CD14-positive monocyte (primary cell): ENCODE measurements around the gene ATP1B3. TPM values are rescaled to one million over a fixed set of nuclear protein-coding genes. Genes with fewer than 3 reads are reported as not detected.

Source experiments
- DNase-seq, 3 donors: peaks; one replicate each; pipeline ENCODE4 v3.0.0-alpha.2; 2011 to 2022
- H2AFZ ChIP-seq: 2 replicates; pipeline ENCODE4 v1.6.0; 2012; ENCODE audit warnings: mild to moderate bottlenecking, low read depth, low read length, inconsistent platforms; ENCODE audit not compliant: insufficient read depth, poor library complexity, severe bottlenecking
- H3K27ac ChIP-seq, 2 donors: 1 replicate in 1 of 2; 2 replicates in 1 of 2; pipeline ENCODE4 v1.5.1; 2012 to 2013; ENCODE audit warnings: low read length in 2 of 2, control low read depth in 1 of 2, inconsistent platforms in 1 of 2, low read depth in 1 of 2, mild to moderate bottlenecking in 1 of 2
- H3K27me3 ChIP-seq, 2 donors: one replicate each; pipeline versions ENCODE4 v1.6.0 to v1.6.1; 2011 to 2013; ENCODE audit warnings: low read length in 2 of 2; ENCODE audit not compliant: control insufficient read depth in 2 of 2, insufficient read depth in 2 of 2
- H3K36me3 ChIP-seq, 2 donors: replicated peaks in 1 of 2; 1 replicate in 1 of 2; 2 replicates in 1 of 2; pipeline versions ENCODE4 v1.5.1 to v1.6.1; 2012 to 2013; ENCODE audit warnings: low read length in 2 of 2, control low read depth in 1 of 2, inconsistent platforms in 1 of 2, mild to moderate bottlenecking in 1 of 2; ENCODE audit not compliant: insufficient read depth in 2 of 2, control insufficient read depth in 1 of 2
- H3K4me1 ChIP-seq, 2 donors: 1 replicate in 1 of 2; 2 replicates in 1 of 2; pipeline versions ENCODE4 v1.5.1 to v1.6.1; 2012 to 2013; ENCODE audit warnings: low read length in 2 of 2, control low read depth in 1 of 2, inconsistent platforms in 1 of 2, mild to moderate bottlenecking in 1 of 2, moderate library complexity in 1 of 2; ENCODE audit not compliant: insufficient read depth in 2 of 2, control insufficient read depth in 1 of 2
- H3K4me2 ChIP-seq: replicated peaks from 2 replicates; pipeline ENCODE3; 2012; ENCODE audit warnings: low read length, moderate library complexity, mild to moderate bottlenecking; ENCODE audit not compliant: poor library complexity, severe bottlenecking; ENCODE audit errors: extremely low read depth
- H3K4me3 ChIP-seq, 3 experiments: fragments of 200-600 bp in 1 of 3; sonication (generic) in 1 of 3; replicated peaks in 1 of 3; 1 replicate in 2 of 3; 2 replicates in 1 of 3; pipeline ENCODE4 v1.5.1; 2011 to 2013; ENCODE audit warnings: low read length in 3 of 3, mild to moderate bottlenecking in 3 of 3, control low read depth in 2 of 3, low read depth in 2 of 3, inconsistent platforms in 1 of 3, moderate library complexity in 1 of 3
- H3K79me2 ChIP-seq: 2 replicates; pipeline ENCODE4 v1.6.0; 2012; ENCODE audit warnings: mild to moderate bottlenecking, control low read depth, inconsistent platforms, low read length, moderate library complexity; ENCODE audit not compliant: insufficient read depth
- H3K9ac ChIP-seq: 2 replicates; pipeline ENCODE4 v1.6.0; 2017; ENCODE audit warnings: low read length, mild to moderate bottlenecking; ENCODE audit not compliant: insufficient read depth, poor library complexity, severe bottlenecking
- H3K9me3 ChIP-seq, 2 donors: replicated peaks in 1 of 2; 1 replicate in 1 of 2; 2 replicates in 1 of 2; pipeline versions ENCODE4 v1.5.1 to v1.6.1; 2012 to 2013; ENCODE audit warnings: low read length in 2 of 2, control low read depth in 1 of 2; ENCODE audit not compliant: control insufficient read depth in 1 of 2, insufficient read depth in 1 of 2
- H4K20me1 ChIP-seq: 2 replicates; pipeline ENCODE4 v1.6.0; 2012; ENCODE audit warnings: mild to moderate bottlenecking, low read length, control low read depth, moderate library complexity; ENCODE audit not compliant: insufficient read depth
- H3K27ac Mint-ChIP-seq, 7 donors: one replicate each; pipeline ENCODE4 v1.8.0; 2020; ENCODE audit warnings: mild to moderate bottlenecking in 7 of 7, mixed read lengths in 7 of 7, moderate library complexity in 6 of 7, inconsistent platforms in 2 of 7
- H3K27me3 Mint-ChIP-seq, 3 donors: one replicate each; pipeline ENCODE4 v1.8.0; 2021 to 2022; ENCODE audit warnings: low read depth in 3 of 3, mild to moderate bottlenecking in 3 of 3, mixed read lengths in 3 of 3, moderate library complexity in 3 of 3, inconsistent platforms in 1 of 3
- H3K36me3 Mint-ChIP-seq, 2 donors: one replicate each; pipeline ENCODE4 v1.8.0; 2020; ENCODE audit warnings: mixed read lengths in 2 of 2, inconsistent platforms in 1 of 2, mild to moderate bottlenecking in 1 of 2
- H3K4me1 Mint-ChIP-seq: one replicate; pipeline ENCODE4 v1.8.0; 2020; ENCODE audit warnings: mild to moderate bottlenecking, mixed read lengths
- H3K4me3 Mint-ChIP-seq, 2 donors: one replicate each; pipeline ENCODE4 v1.8.0; 2020; ENCODE audit warnings: mild to moderate bottlenecking in 2 of 2, mixed read lengths in 2 of 2, moderate library complexity in 1 of 2
- H3K9me3 Mint-ChIP-seq, 7 donors: one replicate each; pipeline ENCODE4 v1.8.0; 2020 to 2022; ENCODE audit warnings: mixed read lengths in 7 of 7, mild to moderate bottlenecking in 6 of 7, moderate library complexity in 6 of 7, inconsistent platforms in 2 of 7
- CTCF ChIP-seq: fragments of 200-600 bp; IDR thresholded peaks from one replicate; pipeline ENCODE4 v1.8.0; 2022; ENCODE audit warnings: antibody characterized with exemption, mild to moderate bottlenecking
- WGBS: methylation state at CpG from one replicate; pipeline ENCODE4 v1.1.5; 2013; ENCODE audit warnings: missing lambda C conversion rate; ENCODE audit not compliant: insufficient coverage; 5-methylcytosine and 5-hydroxymethylcytosine counted together
- intact Hi-C, 2 donors: fragments of 100-400 bp; cut with micrococcal nuclease; formaldehyde crosslinking; loops; one replicate each; pipeline versions ENCODE4 v1.15.0 to v1.15.1; 2023
- polyA plus RNA-seq, 3 donors: library from polyadenylated mRNA; depleted of rRNA in 1 of 3; unstranded in 2 of 3; stranded (reverse) in 1 of 3; fragments of 300-500 nt in 2 of 3; fragments of >200 nt in 1 of 3; fragmentation: Illumina TruSeq in 2 of 3; gene quantifications; 1 replicate in 2 of 3; 2 replicates in 1 of 3; pipeline ENCODE4 v1.2.3, GENCODE V29; 2012 to 2021

The ATP1B3 gene
- polyA plus RNA-seq, 3 donors: 90.6 to 208 (median 177) TPM

- Mint-ChIP-seq H3K9me3 (peaks cover 0 to 7% (median 0%) of the 10 kb centered on the region in 7 donors), H3K36me3 (no peaks in the 10 kb centered on the region), H3K27ac (no peak overlapping the region), H3K4me1 (peaks cover 18% of the 10 kb centered on the region), H3K27me3 (peaks cover 0 to 8% (median 2%) of the 10 kb centered on the region in 3 donors), H3K4me3 (no peak overlapping the region)
- no peak for TF ChIP-seq CTCF
- DNase-seq: no peak
- H3K27ac ChIP-seq: no peak overlapping the region
- peaks cover 7 to 14% of the 10 kb centered on the region in 2 donors for H3K4me1 ChIP-seq
- H3K4me2 ChIP-seq: no peak overlapping the region
- no peaks in the 10 kb centered on the region for H3K27me3 ChIP-seq
- no peak overlapping the region for H3K9ac ChIP-seq
- WGBS: 96% methylated on average over 15 of the region's 20 CpGs
- H2AFZ ChIP-seq: no peak overlapping the region
- no peaks in the 10 kb centered on the region for H3K36me3 ChIP-seq
- no peaks in the 10 kb centered on the region for H3K79me2 ChIP-seq
- H4K20me1 ChIP-seq: no peaks in the 10 kb centered on the region
- H3K4me3 ChIP-seq: no peak overlapping the region
- intact Hi-C loops: loop anchor here in 1 of 2 donors (2.0 kb wide), 1 partner anchor 47 kb away; no protein-coding TSS in a partner anchor
- H3K9me3 ChIP-seq: no peaks in the 10 kb centered on the region
These were observed 61.6 kb downstream of the ATP1B3 start for GRCh38 chr3:141938011-141938500.

GRCh38 chr3:141939759-141940158 is 63.3 kb downstream of the ATP1B3 start:
- no peaks in the 10 kb centered on the region for H3K9me3 ChIP-seq
- no peak for TF ChIP-seq CTCF
- Mint-ChIP-seq H3K27me3 (peaks cover 0 to 5% (median 3%) of the 10 kb centered on the region in 3 donors), H3K36me3 (no peaks in the 10 kb centered on the region), H3K27ac (no peak overlapping the region), H3K9me3 (peaks cover 0 to 7% (median 0%) of the 10 kb centered on the region in 7 donors), H3K4me1 (peaks cover 18% of the 10 kb centered on the region), H3K4me3 (no peak overlapping the region)
- intact Hi-C loops: loop anchor here in 1 of 2 donors (2.0 kb wide), 1 partner anchor 49 kb away; no protein-coding TSS in a partner anchor
- no peak overlapping the region for H3K27ac ChIP-seq
- no peaks in the 10 kb centered on the region for H4K20me1 ChIP-seq
- H3K27me3 ChIP-seq: no peaks in the 10 kb centered on the region
- no peak overlapping the region for H3K9ac ChIP-seq
- H3K4me2 ChIP-seq: no peak overlapping the region
- peaks cover 7 to 14% of the 10 kb centered on the region in 2 donors for H3K4me1 ChIP-seq
- DNase-seq: no peak
- H3K36me3 ChIP-seq: no peaks in the 10 kb centered on the region
- H3K4me3 ChIP-seq: no peak overlapping the region
- 100% methylated on average over 1 of the region's 4 CpGs for WGBS
- no peaks in the 10 kb centered on the region for H3K79me2 ChIP-seq
- H2AFZ ChIP-seq: no peak overlapping the region
